Ascending aorta (tissue), 2 donors: ENCODE data around the gene CFAP119. TPM values are rescaled to one million over a fixed set of nuclear protein-coding genes. Genes with fewer than 3 reads are reported as not detected.

Experiments used
- DNase-seq, 2 donors: peaks; one replicate each; pipeline ENCODE4 v3.0.0-alpha.2; 2019; ENCODE audit warnings: low spot score in 2 of 2
- H3K27ac ChIP-seq, 2 donors: fragments of 200-600 bp; sonication (generic); one replicate each; pipeline ENCODE4 v1.5.1; 2016 to 2017; ENCODE audit warnings: mild to moderate bottlenecking in 1 of 2
- H3K27me3 ChIP-seq: fragments of 200-600 bp; sonication (generic); one replicate; pipeline ENCODE4 v1.5.1; 2017
- H3K36me3 ChIP-seq, 2 donors: fragments of 200-600 bp; sonication (generic); one replicate each; pipeline ENCODE4 v1.5.1; 2016
- H3K4me1 ChIP-seq, 2 donors: fragments of 200-600 bp; sonication (generic); one replicate each; pipeline ENCODE4 v1.5.1; 2016 to 2017; ENCODE audit warnings: mild to moderate bottlenecking in 1 of 2
- H3K4me3 ChIP-seq, 2 donors: fragments of 200-600 bp; sonication (generic); one replicate each; pipeline ENCODE4 v1.5.1; 2016 to 2017; ENCODE audit warnings: mild to moderate bottlenecking in 1 of 2
- H3K9me3 ChIP-seq, 2 donors: fragments of 200-600 bp; sonication (generic); one replicate each; pipeline ENCODE4 v1.5.1; 2016
- CTCF ChIP-seq, 3 experiments: fragments of 200-600 bp in 2 of 3; fragments of 450-650 bp in 1 of 3; sonication (generic) in 2 of 3; IDR thresholded peaks; one replicate each; pipeline ENCODE4 v1.5.1; 2016 to 2019; ENCODE audit warnings: antibody characterized with exemption in 3 of 3, mild to moderate bottlenecking in 1 of 3, moderate library complexity in 1 of 3
- intact Hi-C: fragments of 100-400 bp; cut with DNase I; formaldehyde crosslinking; loops from one replicate; pipeline ENCODE4 v1.15.1; 2023
- total RNA-seq: library from RNA; depleted of rRNA; stranded (reverse); fragments of >200 nt; gene quantifications from one replicate; pipeline ENCODE4 v1.1.0, GENCODE V29; 2016

The CFAP119 gene
- total RNA-seq, 1 donor from 2014 or later: not detected

DNA sequence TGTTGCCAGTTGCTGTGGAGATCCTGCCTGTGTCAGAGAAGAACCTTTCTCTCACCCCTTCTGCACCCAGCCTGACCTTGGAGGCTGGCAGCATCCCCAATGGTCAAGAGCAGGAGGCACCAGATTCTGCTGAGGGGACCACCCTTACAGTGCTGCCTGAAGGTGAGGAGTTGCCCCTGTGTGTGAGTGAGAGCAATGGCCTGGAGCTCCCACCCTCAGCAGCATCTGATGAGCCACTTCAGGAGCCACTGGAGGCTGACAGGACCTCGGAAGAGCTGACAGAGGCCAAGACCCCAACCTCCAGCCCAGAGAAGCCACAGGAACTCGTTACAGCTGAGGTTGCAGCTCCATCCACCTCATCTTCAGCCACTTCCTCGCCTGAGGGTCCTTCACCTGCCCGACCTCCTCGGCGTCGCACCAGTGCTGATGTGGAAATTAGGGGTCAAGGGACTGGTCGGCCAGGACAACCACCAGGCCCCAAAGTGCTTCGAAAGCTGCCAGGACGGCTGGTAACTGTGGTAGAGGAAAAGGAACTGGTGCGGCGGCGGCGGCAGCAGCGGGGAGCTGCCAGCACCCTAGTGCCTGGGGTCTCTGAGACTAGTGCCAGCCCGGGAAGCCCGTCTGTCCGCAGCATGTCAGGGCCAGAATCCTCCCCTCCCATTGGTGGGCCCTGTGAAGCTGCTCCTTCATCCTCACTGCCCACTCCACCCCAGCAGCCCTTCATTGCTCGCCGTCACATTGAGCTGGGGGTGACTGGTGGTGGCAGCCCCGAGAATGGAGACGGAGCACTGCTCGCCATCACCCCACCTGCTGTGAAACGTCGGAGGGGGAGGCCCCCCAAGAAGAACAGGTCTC lies 23.8 kb downstream of the CFAP119 start:
- no peak for DNase-seq
- H3K36me3 ChIP-seq: peaks cover 61 to 64% of the 10 kb centered on the region in 2 donors
- no peaks in the 10 kb centered on the region for H3K27me3 ChIP-seq
- H3K9me3 ChIP-seq: no peaks in the 10 kb centered on the region
- no peak for TF ChIP-seq CTCF (IDR thresholded peaks at IDR 0.05)
- H3K27ac ChIP-seq: no peak overlapping the region
- intact Hi-C loops: no loop called here
- no peak overlapping the region for H3K4me3 ChIP-seq
- H3K4me1 ChIP-seq: peaks cover 8 to 22% of the 10 kb centered on the region in 2 donors

GRCh38 chr16:30736995-30737793 lies 24.7 kb downstream of the CFAP119 start:
- Histone ChIP-seq H3K27me3 (no peaks in the 10 kb centered on the region), H3K4me3 (no peak overlapping the region), H3K9me3 (no peaks in the 10 kb centered on the region), H3K27ac (no peak overlapping the region), H3K36me3 (peaks cover 66 to 72% of the 10 kb centered on the region in 2 donors), H3K4me1 (peaks cover 8 to 22% of the 10 kb centered on the region in 2 donors)
- no peak for TF ChIP-seq CTCF (IDR thresholded peaks at IDR 0.05)
- DNase-seq: no peak
- intact Hi-C loops: no loop called here

DNA sequence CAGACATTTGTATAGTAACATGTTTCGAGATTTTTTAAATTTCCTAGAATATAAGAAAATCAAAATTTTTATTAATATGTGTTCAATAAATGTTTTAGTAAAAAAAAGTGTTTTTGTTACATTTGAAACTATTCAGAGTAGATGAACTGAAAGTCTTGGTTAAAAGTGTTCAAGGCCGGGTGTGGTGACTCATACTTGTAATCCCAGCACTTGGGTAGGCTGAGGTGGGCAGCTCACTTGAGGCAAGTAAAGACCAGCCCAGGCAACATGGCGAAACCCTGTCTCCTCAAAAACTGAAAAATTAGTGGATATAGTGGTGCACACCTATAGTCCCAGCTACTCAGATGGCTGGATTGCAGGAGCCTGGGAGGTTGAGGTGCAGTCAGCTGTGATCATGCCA lies 30.5 kb downstream of the CFAP119 start:
- H3K27me3 ChIP-seq: no peaks in the 10 kb centered on the region
- no peaks in the 10 kb centered on the region for H3K9me3 ChIP-seq
- intact Hi-C loops: no loop called here
- H3K4me3 ChIP-seq: no peak overlapping the region
- H3K4me1 ChIP-seq: no peaks in the 10 kb centered on the region
- H3K36me3 ChIP-seq: peaks cover 69 to 80% of the 10 kb centered on the region in 2 donors
- no peak overlapping the region for H3K27ac ChIP-seq
- no peak for DNase-seq
- no peak for TF ChIP-seq CTCF (IDR thresholded peaks at IDR 0.05)

DNA sequence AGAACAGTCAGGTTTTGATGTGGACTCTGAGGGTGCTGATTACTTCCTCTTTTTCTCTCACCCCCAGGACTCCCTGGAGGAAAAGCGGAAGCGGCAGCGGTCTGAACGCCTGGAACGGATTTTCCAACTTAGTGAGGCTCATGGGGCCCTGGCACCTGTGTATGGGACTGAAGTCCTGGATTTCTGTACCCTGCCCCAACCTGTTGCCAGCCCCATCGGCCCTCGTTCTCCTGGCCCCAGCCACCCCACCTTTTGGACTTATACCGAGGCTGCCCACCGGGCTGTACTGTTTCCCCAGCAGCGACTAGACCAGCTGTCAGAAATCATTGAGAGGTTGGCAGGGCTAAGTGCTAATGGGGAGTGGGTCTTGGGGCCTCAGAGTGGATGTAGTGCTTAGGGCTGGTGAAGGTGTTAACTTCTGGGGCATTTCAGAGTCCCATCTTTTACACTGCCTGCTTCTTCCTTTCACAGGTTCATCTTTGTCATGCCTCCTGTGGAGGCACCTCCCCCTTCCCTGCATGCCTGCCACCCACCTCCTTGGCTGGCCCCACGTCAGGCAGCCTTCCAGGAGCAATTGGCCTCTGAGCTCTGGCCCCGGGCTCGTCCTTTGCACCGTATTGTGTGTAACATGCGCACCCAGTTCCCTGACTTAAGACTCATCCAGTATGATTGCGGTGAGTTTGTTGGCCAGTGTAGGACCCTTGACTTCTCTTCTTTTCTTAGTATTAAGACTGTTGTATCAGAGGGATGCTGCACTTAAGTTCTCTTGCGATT lies 32.8 kb downstream of the CFAP119 start:
- Histone ChIP-seq H3K9me3 (no peaks in the 10 kb centered on the region), H3K4me3 (no peak overlapping the region), H3K4me1 (no peaks in the 10 kb centered on the region), H3K27ac (no peak overlapping the region), H3K36me3 (peaks cover 62 to 80% of the 10 kb centered on the region in 2 donors), H3K27me3 (no peaks in the 10 kb centered on the region)
- DNase-seq: no peak
- TF ChIP-seq CTCF (IDR thresholded peaks at IDR 0.05): no peak
- intact Hi-C loops: no loop called here

DNA sequence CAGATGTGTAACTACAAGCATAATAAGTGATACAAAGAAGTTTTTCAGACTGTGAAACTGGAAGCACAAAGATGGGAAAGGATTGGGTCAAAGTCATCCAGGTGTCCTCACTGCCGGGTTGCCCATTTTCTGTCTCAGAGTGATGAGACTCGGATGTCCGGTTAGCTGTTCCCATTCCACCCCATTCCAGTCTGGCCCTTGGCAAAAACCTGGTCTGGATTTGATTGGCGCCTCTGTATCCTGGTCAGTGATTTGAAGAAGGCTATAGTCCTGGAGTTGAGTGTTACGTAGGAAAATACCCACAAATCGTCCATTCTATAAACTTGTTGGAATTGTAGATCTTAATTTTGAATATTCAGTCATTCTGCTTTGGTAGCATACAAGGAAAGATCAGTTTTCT lies 33.5 kb downstream of the CFAP119 start:
- Histone ChIP-seq H3K9me3 (no peaks in the 10 kb centered on the region), H3K27me3 (no peaks in the 10 kb centered on the region), H3K36me3 (peaks cover 62 to 80% of the 10 kb centered on the region in 2 donors), H3K4me1 (no peaks in the 10 kb centered on the region), H3K4me3 (no peak overlapping the region), H3K27ac (no peak overlapping the region)
- intact Hi-C loops: no loop called here
- no peak for TF ChIP-seq CTCF (IDR thresholded peaks at IDR 0.05)
- DNase-seq: no peak
